Smooth muscle cell (in vitro differentiated cells): Measurements from ENCODE around the gene METTL5. TPM values are rescaled to one million over a fixed set of nuclear protein-coding genes. Genes with fewer than 3 reads are reported as not detected.
"Not testable (repeated sequence)": the region's sequence is repeated elsewhere in the genome, so short reads cannot be mapped to it uniquely, and the experiment has no call there.

Experiments used
- DNase-seq: peaks from one replicate; lab custom pipeline; 2025; ENCODE audit not compliant: unreplicated experiment; lab: John Stamatoyannopoulos, UW
- H2AFZ ChIP-seq: fragments of 200-600 bp; sonication (generic); 2 replicates; pipeline ENCODE4 v1.6.0; 2016; ENCODE audit warnings: antibody characterized with exemption, low read depth, mild to moderate bottlenecking
- H3F3A ChIP-seq: fragments of 200-600 bp; sonication (generic); 2 replicates; pipeline ENCODE4 v1.6.0; 2017; ENCODE audit warnings: antibody characterized with exemption, low read depth
- H3K27ac ChIP-seq: fragments of 200-600 bp; sonication (generic); 2 replicates; pipeline ENCODE4 v1.5.1; 2016; ENCODE audit warnings: low read depth, mild to moderate bottlenecking
- H3K27me3 ChIP-seq: fragments of 200-600 bp; sonication (generic); 2 replicates; pipeline ENCODE4 v1.6.1; 2016; ENCODE audit warnings: low read depth, mild to moderate bottlenecking
- H3K36me3 ChIP-seq: fragments of 200-600 bp; sonication (generic); 2 replicates; pipeline ENCODE4 v1.5.1; 2016; ENCODE audit warnings: low read depth
- H3K4me1 ChIP-seq: fragments of 200-600 bp; sonication (generic); 2 replicates; pipeline ENCODE4 v1.5.1; 2016; ENCODE audit warnings: low read depth
- H3K4me2 ChIP-seq: fragments of 200-600 bp; sonication (generic); 2 replicates; pipeline ENCODE4 v1.6.0; 2016; ENCODE audit warnings: mild to moderate bottlenecking
- H3K4me3 ChIP-seq: fragments of 200-600 bp; sonication (generic); 2 replicates; pipeline ENCODE4 v1.5.1; 2016; ENCODE audit warnings: mild to moderate bottlenecking
- H3K79me2 ChIP-seq: fragments of 200-600 bp; sonication (generic); 2 replicates; pipeline ENCODE4 v1.6.0; 2016; ENCODE audit warnings: low read depth, mild to moderate bottlenecking
- H3K9ac ChIP-seq: fragments of 200-600 bp; sonication (generic); 2 replicates; pipeline ENCODE4 v1.6.0; 2016; ENCODE audit warnings: low read depth
- H3K9me3 ChIP-seq: fragments of 200-600 bp; sonication (generic); replicated peaks from 2 replicates; pipeline ENCODE4 v1.5.1; 2016; ENCODE audit warnings: low read depth
- H4K20me1 ChIP-seq: fragments of 200-600 bp; sonication (generic); 2 replicates; pipeline ENCODE4 v1.6.0; 2016; ENCODE audit warnings: low read depth
- CTCF ChIP-seq: fragments of 200-600 bp; sonication (generic); IDR thresholded peaks from 2 replicates; pipeline ENCODE4 v1.5.1; 2017; ENCODE audit warnings: borderline replicate concordance, mild to moderate bottlenecking, antibody characterized with exemption; ENCODE audit not compliant: insufficient read depth, poor library complexity, severe bottlenecking
- WGBS: methylation state at CpG from one replicate; pipeline ENCODE4 v1.1.7; 2016; ENCODE audit warnings: low lambda C conversion rate; 5-methylcytosine and 5-hydroxymethylcytosine counted together
- polyA plus RNA-seq: library from polyadenylated mRNA; unstranded; fragments of >200 nt; fragmentation: Nextera tagmentation; extraction: Ambion mirVana; gene quantifications from 2 replicates; pipeline ENCODE4 v1.2.1, GENCODE V29; 2016
- total RNA-seq: library from RNA; depleted of rRNA; stranded (reverse); fragments of >200 nt; gene quantifications from 2 replicates; pipeline ENCODE4 v1.2.3, GENCODE V29; 2014

The METTL5 gene
- total and polyA plus RNA-seq, 2 experiments from 2014 or later: 72.5 to 79.8 TPM

GRCh38 chr2:169867579-169867978 is 42.9 kb upstream of the METTL5 start:
- Histone ChIP-seq H3K79me2 (peaks cover 72% of the 10 kb centered on the region), H3K4me3 (no peak overlapping the region), H2AFZ (no peak overlapping the region), H3F3A (no peaks in the 10 kb centered on the region), H3K9ac (no peak overlapping the region), H3K27me3 (no peaks in the 10 kb centered on the region), H3K4me2 (no peak overlapping the region), H3K4me1 (no peaks in the 10 kb centered on the region), H3K27ac (no peak overlapping the region), H4K20me1 (peaks cover 80% of the 10 kb centered on the region), H3K9me3 (no peaks in the 10 kb centered on the region), H3K36me3 (no peaks in the 10 kb centered on the region)
- no peak for TF ChIP-seq CTCF
- no peak for DNase-seq
- 87% methylated on average over 3 of the region's 3 CpGs for WGBS

DNA sequence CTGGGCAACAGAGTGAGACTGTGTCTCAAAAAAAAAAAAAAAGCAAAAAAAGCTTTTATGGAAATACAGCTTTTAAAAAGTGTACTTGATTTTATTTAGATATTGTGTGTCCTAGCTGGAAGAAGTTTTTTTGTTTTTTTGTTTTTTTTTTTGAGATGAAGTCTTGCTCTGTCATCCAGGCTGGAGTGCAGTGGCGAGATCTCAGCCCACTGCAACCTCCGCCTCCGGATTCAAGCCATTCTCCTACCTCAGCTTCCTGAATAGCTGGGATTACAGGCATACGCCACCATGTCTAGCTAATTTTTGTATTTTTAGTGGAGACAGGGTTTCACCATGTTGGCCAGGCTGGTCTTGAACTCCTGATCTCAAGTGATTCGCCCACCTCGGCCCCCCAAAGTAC is 41.5 kb upstream of the METTL5 start:
- 87% methylated on average over 6 of the region's 6 CpGs for WGBS
- not testable (repeated sequence) for H3K27me3 ChIP-seq, H3K4me3 ChIP-seq, DNase-seq, H3K4me2 ChIP-seq, H3K9ac ChIP-seq, H3K27ac ChIP-seq, H3K36me3 ChIP-seq, H3F3A ChIP-seq, H3K9me3 ChIP-seq, H2AFZ ChIP-seq, H3K4me1 ChIP-seq
- Histone ChIP-seq H3K79me2 (peaks cover 75% of the 10 kb centered on the region), H4K20me1 (peaks cover 88% of the 10 kb centered on the region)

- H4K20me1 ChIP-seq: peaks cover 92% of the 10 kb centered on the region
- H3K9ac ChIP-seq: no peak overlapping the region
- no peaks in the 10 kb centered on the region for H3F3A ChIP-seq
- DNase-seq: no peak
- H3K4me3 ChIP-seq: no peak overlapping the region
- no peaks in the 10 kb centered on the region for H3K4me1 ChIP-seq
- H3K79me2 ChIP-seq: peaks cover 77% of the 10 kb centered on the region
- no peaks in the 10 kb centered on the region for H3K27me3 ChIP-seq
- H3K9me3 ChIP-seq: no peaks in the 10 kb centered on the region
- WGBS: 56% methylated on average over 2 of the region's 2 CpGs
- no peak overlapping the region for H3K27ac ChIP-seq
- H3K36me3 ChIP-seq: no peaks in the 10 kb centered on the region
- no peak overlapping the region for H3K4me2 ChIP-seq
- TF ChIP-seq CTCF: no peak
- no peak overlapping the region for H2AFZ ChIP-seq
Measured at GRCh38 chr2:169865492-169865891, 40.8 kb upstream of the METTL5 start.

GRCh38 chr2:169862816-169863215 is 38.1 kb upstream of the METTL5 start:
- 96% methylated on average over 2 of the region's 2 CpGs for WGBS
- Histone ChIP-seq H4K20me1 (peaks cover 85% of the 10 kb centered on the region), H3K4me1 (no peaks in the 10 kb centered on the region), H3K36me3 (no peaks in the 10 kb centered on the region), H3K4me3 (no peak overlapping the region), H3F3A (no peaks in the 10 kb centered on the region), H3K27me3 (no peaks in the 10 kb centered on the region), H2AFZ (no peak overlapping the region), H3K27ac (no peak overlapping the region), H3K9ac (no peak overlapping the region), H3K4me2 (no peak overlapping the region), H3K79me2 (peaks cover 83% of the 10 kb centered on the region), H3K9me3 (no peaks in the 10 kb centered on the region)
- DNase-seq: no peak
- TF ChIP-seq CTCF: no peak
